SU-DHL-6 (cell line): ENCODE data around the gene AGXT.

Experiments used
- CTCF ChIP-seq: fragments of 200-600 bp; sonication (generic); IDR thresholded peaks from one replicate; pipeline ENCODE4 v1.5.1; 2017; ENCODE audit warnings: antibody characterized with exemption, mild to moderate bottlenecking, low read length, moderate library complexity; ENCODE audit not compliant: insufficient read depth, poor library complexity, severe bottlenecking
- EZH2phosphoT487 ChIP-seq: fragments of 200-600 bp; sonication (generic), shearing (Covaris generic); conservative IDR thresholded peaks from 2 replicates; pipeline ENCODE4 v1.6.1; 2018; ENCODE audit warnings: mild to moderate bottlenecking, antibody characterized with exemption, low read length, moderate library complexity, mixed read lengths

- no peak for TF ChIP-seq CTCF
- TF ChIP-seq EZH2phosphoT487: no peak
Observed at GRCh38 chr2:240903191-240904060, 34.8 kb downstream of the AGXT start.
